ENCODE data around the gene FAM222B. TPM values are rescaled to one million over a fixed set of nuclear protein-coding genes. Genes with fewer than 3 reads are reported as not detected.

FAM222B gene
- total RNA-seq, 1 donor from 2014 or later: 21.0 TPM

DNA sequence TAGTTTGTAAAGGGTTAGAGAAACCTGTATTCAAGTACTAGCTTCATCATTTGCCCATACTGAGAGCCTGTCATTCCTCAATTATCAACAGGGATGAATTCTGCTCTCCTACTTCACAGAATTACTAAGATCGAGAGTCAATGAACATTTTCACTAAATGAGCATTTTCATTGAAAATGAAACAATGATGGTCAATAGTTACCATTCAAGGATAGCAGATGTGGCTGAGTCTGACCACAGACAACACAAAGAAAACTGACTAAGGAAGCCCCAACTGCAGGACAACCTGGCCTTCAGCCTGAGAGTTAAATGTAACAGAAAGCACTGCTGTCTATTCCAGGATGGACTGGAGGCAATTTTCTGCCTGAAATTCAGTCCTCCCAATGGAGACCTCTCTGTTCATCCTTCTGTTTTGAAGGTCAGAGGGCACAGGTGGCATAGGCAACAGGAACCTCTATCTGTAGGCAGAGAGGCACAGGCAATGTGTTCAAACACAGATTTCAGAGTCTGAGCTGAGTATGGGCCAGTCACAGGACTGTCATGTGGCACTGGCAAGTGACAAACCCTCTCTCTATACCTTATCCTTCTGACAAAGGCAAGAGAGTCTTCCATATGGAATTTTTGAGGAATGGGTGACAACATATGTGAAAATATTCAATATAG lies 79.3 kb downstream of the FAM222B start:
- Mint-ChIP-seq H3K36me3 (ENCODE audit: low read depth) (peaks cover 8% of the 10 kb centered on the region), H3K9me3 (ENCODE audit: low read depth) (no peaks in the 10 kb centered on the region), H3K27ac (ENCODE audit: unreplicated experiment) (peak overlapping the region; percentile 20), H3K4me1 (ENCODE audit: low read depth) (peaks cover 12% of the 10 kb centered on the region), H3K4me3 (ENCODE audit: unreplicated experiment) (no peak overlapping the region), H3K27me3 (ENCODE audit: low read depth) (no peaks in the 10 kb centered on the region)
- no peak for DNase-seq (ENCODE audit: low spot score)
- TF ChIP-seq, protein P1, sequence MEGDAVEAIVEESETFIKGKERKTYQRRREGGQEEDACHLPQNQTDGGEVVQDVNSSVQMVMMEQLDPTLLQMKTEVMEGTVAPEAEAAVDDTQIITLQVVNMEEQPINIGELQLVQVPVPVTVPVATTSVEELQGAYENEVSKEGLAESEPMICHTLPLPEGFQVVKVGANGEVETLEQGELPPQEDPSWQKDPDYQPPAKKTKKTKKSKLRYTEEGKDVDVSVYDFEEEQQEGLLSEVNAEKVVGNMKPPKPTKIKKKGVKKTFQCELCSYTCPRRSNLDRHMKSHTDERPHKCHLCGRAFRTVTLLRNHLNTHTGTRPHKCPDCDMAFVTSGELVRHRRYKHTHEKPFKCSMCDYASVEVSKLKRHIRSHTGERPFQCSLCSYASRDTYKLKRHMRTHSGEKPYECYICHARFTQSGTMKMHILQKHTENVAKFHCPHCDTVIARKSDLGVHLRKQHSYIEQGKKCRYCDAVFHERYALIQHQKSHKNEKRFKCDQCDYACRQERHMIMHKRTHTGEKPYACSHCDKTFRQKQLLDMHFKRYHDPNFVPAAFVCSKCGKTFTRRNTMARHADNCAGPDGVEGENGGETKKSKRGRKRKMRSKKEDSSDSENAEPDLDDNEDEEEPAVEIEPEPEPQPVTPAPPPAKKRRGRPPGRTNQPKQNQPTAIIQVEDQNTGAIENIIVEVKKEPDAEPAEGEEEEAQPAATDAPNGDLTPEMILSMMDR (IDR thresholded peaks at IDR 0.05): no peak

GRCh38 chr17:28760601-28761562 lies 81.7 kb downstream of the FAM222B start:
- Mint-ChIP-seq H3K9me3 (ENCODE audit: low read depth) (no peaks in the 10 kb centered on the region), H3K27ac (ENCODE audit: unreplicated experiment) (peak overlapping the region; percentile 51), H3K27me3 (ENCODE audit: low read depth) (no peaks in the 10 kb centered on the region), H3K4me1 (ENCODE audit: low read depth) (peaks cover 12% of the 10 kb centered on the region), H3K4me3 (ENCODE audit: unreplicated experiment) (no peak overlapping the region), H3K36me3 (ENCODE audit: low read depth) (peaks cover 16% of the 10 kb centered on the region)
- TF ChIP-seq, protein P1 (IDR thresholded peaks at IDR 0.05): no peak
- no peak for DNase-seq (ENCODE audit: low spot score)

DNA sequence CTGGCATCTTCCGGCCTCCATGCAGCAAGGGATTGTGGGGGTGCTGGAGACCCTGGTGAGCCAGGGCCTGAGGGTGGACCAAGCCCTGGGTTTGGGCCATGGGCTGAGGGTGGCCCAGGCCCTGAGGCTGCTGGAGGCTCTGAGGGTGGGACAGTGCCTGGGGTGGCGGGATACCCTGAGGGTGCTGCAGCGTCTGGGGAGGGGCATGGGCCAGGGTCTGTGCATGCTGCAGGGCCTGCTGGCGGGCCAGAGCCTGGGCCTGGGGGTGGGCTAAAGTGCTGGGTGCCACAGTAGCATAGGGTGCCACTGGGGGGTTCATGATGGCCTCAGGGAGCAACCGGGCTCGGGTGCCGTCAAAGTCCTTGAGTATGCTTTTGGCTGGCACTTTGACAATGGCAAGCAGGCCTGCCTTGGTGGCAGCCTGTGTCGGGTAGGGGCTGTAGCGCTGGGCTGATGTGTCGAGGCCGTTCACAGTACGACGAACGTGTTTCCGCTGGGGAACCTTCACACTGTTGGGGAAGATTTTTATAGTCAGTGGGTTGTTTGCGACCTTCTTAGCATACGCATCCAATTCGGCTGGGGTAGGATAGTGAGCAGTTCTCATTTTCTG lies 83.2 kb downstream of the FAM222B start:
- TF ChIP-seq, protein P1 (IDR thresholded peaks at IDR 0.05): no peak
- Mint-ChIP-seq H3K27ac (ENCODE audit: unreplicated experiment) (no peak overlapping the region), H3K4me3 (ENCODE audit: unreplicated experiment) (no peak overlapping the region), H3K36me3 (ENCODE audit: low read depth) (peaks cover 16% of the 10 kb centered on the region), H3K4me1 (ENCODE audit: low read depth) (peaks cover 17% of the 10 kb centered on the region), H3K9me3 (ENCODE audit: low read depth) (no peaks in the 10 kb centered on the region), H3K27me3 (ENCODE audit: low read depth) (no peaks in the 10 kb centered on the region)
- no peak for DNase-seq (ENCODE audit: low spot score)

- Mint-ChIP-seq H3K4me3 (ENCODE audit: unreplicated experiment) (no peak overlapping the region), H3K36me3 (ENCODE audit: low read depth) (peaks cover 14% of the 10 kb centered on the region), H3K27me3 (ENCODE audit: low read depth) (no peaks in the 10 kb centered on the region), H3K4me1 (ENCODE audit: low read depth) (peaks cover 15% of the 10 kb centered on the region), H3K9me3 (ENCODE audit: low read depth) (no peaks in the 10 kb centered on the region), H3K27ac (ENCODE audit: unreplicated experiment) (no peak overlapping the region)
- no peak for DNase-seq (ENCODE audit: low spot score)
- TF ChIP-seq, protein P1 (IDR thresholded peaks at IDR 0.05): no peak
Measured at GRCh38 chr17:28758411-28759121, 84.0 kb downstream of the FAM222B start.
